ENCODE results near the gene ST8SIA4.

The ST8SIA4 gene

GRCh38 chr5:100772548-100772947 is 130.5 kb downstream of the ST8SIA4 start:
- no peaks in the 10 kb centered on the region for H3K27me3 ChIP-seq (ENCODE audit: control insufficient read depth in 1 of 2, insufficient read depth in 2 of 2, low read length in 2 of 2)

GRCh38 chr5:100772006-100772405 is 131.1 kb downstream of the ST8SIA4 start:
- Histone ChIP-seq H3K36me3 (ENCODE audit: insufficient read depth, low read length) (no peaks in the 10 kb centered on the region), H3K9ac (ENCODE audit: low read length) (no peak overlapping the region), H3K27ac (ENCODE audit: low read depth, low read length) (no peak overlapping the region), H3K27me3 (ENCODE audit: control insufficient read depth in 1 of 2, insufficient read depth in 2 of 2, low read length in 2 of 2) (no peaks in the 10 kb centered on the region), H3K9me3 (ENCODE audit: low read length) (no peaks in the 10 kb centered on the region), H3K4me3 (ENCODE audit: low read depth in 1 of 2, low read length in 2 of 2) (no peak overlapping the region), H3K4me1 (ENCODE audit: insufficient read depth, low read length) (no peaks in the 10 kb centered on the region)

More at GRCh38 chr5:100772548-100772947, 130.5 kb downstream of the ST8SIA4 start:
- H3K4me1 ChIP-seq (ENCODE audit: insufficient read depth, low read length), result no peaks in the 10 kb centered on the region
- H3K36me3 ChIP-seq (ENCODE audit: insufficient read depth, low read length), result no peaks in the 10 kb centered on the region
- no peak overlapping the region for H3K4me3 ChIP-seq (ENCODE audit: low read depth in 1 of 2, low read length in 2 of 2)
- no peaks in the 10 kb centered on the region for H3K9me3 ChIP-seq (ENCODE audit: low read length)
- no peak overlapping the region for H3K9ac ChIP-seq (ENCODE audit: low read length)
- no peak overlapping the region for H3K27ac ChIP-seq (ENCODE audit: low read depth, low read length)

DNA sequence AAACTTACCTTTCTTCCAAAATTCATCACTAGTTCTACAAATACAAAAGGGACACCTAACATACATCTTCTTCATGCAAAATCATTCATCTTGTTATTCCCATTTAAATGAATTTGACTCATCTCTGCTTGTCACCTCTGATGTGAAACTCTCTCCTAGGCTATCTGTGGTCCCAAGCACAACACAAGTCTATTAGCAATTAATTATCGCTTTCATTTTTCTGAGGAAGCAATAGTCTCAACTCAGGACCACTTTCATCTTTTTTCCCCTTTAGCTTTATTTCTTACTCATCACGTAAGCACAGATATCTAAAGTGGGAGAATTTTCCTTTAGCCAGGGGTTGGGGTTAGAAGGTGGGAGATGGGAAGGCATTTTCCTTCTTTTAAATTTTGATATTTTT is 131.9 kb downstream of the ST8SIA4 start:
- no peak overlapping the region for H3K27ac ChIP-seq (ENCODE audit: low read depth, low read length)
- no peaks in the 10 kb centered on the region for H3K27me3 ChIP-seq (ENCODE audit: control insufficient read depth in 1 of 2, insufficient read depth in 2 of 2, low read length in 2 of 2)
- no peaks in the 10 kb centered on the region for H3K36me3 ChIP-seq (ENCODE audit: insufficient read depth, low read length)

DNA sequence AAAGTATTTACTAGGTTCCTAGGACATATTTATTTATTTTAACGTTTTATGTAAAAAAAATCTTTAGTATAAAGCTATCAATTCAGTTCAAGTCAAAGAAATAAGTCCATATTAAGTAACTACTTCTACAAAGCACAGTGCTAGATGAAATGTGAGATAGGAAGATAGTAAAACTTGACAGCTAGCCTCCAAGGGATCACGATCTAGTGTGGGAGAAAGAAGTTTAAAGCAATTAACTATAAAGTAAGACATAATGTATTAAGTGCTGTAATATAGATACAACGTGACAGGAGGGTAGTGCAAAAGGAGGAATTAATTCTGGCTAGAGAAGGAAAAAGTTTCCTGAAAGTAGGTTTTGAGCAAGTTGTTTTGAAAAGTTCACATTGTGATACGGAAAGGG is 134.9 kb downstream of the ST8SIA4 start:
- H3K27me3 ChIP-seq (ENCODE audit: control insufficient read depth in 1 of 2, insufficient read depth in 2 of 2, low read length in 2 of 2), result no peaks in the 10 kb centered on the region
- no peak overlapping the region for H3K4me3 ChIP-seq (ENCODE audit: low read depth in 1 of 2, low read length in 2 of 2)
- no peak overlapping the region for H3K27ac ChIP-seq (ENCODE audit: low read depth, low read length)
- no peaks in the 10 kb centered on the region for H3K36me3 ChIP-seq (ENCODE audit: insufficient read depth, low read length)
- no peaks in the 10 kb centered on the region for H3K9me3 ChIP-seq (ENCODE audit: low read length)
- no peak overlapping the region for H3K9ac ChIP-seq (ENCODE audit: low read length)
- no peaks in the 10 kb centered on the region for H3K4me1 ChIP-seq (ENCODE audit: insufficient read depth, low read length)

More for the DNA sequence above, 131.9 kb downstream of the ST8SIA4 start:
- no peaks in the 10 kb centered on the region for H3K9me3 ChIP-seq (ENCODE audit: low read length)
- H3K4me3 ChIP-seq (ENCODE audit: low read depth in 1 of 2, low read length in 2 of 2), result no peak overlapping the region
- no peak overlapping the region for H3K9ac ChIP-seq (ENCODE audit: low read length)
- no peaks in the 10 kb centered on the region for H3K4me1 ChIP-seq (ENCODE audit: insufficient read depth, low read length)

DNA sequence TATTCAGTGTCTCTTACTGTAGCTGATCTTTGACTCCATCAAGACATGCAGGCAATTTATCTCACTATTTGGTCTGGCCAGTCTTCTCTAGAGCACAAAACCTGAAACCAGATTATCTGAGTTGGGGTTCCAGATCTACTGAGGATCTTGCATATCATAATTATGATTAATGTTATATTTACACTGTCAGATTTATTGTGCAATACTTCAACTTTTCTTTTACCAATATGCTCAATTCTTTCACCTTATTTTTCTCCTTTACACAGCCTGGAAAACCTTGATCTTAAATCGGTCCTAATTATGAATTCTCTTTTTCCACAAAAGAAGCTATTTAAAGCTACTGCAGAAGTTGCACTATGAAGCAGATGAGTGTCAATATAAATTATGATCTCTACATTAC is 140.1 kb downstream of the ST8SIA4 start:
- Histone ChIP-seq H3K4me1 (ENCODE audit: insufficient read depth, low read length) (no peaks in the 10 kb centered on the region), H3K36me3 (ENCODE audit: insufficient read depth, low read length) (no peaks in the 10 kb centered on the region), H3K9me3 (ENCODE audit: low read length) (no peaks in the 10 kb centered on the region), H3K9ac (ENCODE audit: low read length) (no peak overlapping the region), H3K27ac (ENCODE audit: low read depth, low read length) (no peak overlapping the region), H3K27me3 (ENCODE audit: control insufficient read depth in 1 of 2, insufficient read depth in 2 of 2, low read length in 2 of 2) (no peaks in the 10 kb centered on the region), H3K4me3 (ENCODE audit: low read depth in 1 of 2, low read length in 2 of 2) (no peak overlapping the region)

- Histone ChIP-seq H3K4me1 (ENCODE audit: insufficient read depth, low read length) (no peaks in the 10 kb centered on the region), H3K9me3 (ENCODE audit: low read length) (no peaks in the 10 kb centered on the region), H3K36me3 (ENCODE audit: insufficient read depth, low read length) (no peaks in the 10 kb centered on the region), H3K27me3 (ENCODE audit: control insufficient read depth in 1 of 2, insufficient read depth in 2 of 2, low read length in 2 of 2) (no peaks in the 10 kb centered on the region), H3K9ac (ENCODE audit: low read length) (no peak overlapping the region), H3K27ac (ENCODE audit: low read depth, low read length) (no peak overlapping the region), H3K4me3 (ENCODE audit: low read depth in 1 of 2, low read length in 2 of 2) (no peak overlapping the region)
Measured at GRCh38 chr5:100762108-100762507, 141.0 kb downstream of the ST8SIA4 start.

DNA sequence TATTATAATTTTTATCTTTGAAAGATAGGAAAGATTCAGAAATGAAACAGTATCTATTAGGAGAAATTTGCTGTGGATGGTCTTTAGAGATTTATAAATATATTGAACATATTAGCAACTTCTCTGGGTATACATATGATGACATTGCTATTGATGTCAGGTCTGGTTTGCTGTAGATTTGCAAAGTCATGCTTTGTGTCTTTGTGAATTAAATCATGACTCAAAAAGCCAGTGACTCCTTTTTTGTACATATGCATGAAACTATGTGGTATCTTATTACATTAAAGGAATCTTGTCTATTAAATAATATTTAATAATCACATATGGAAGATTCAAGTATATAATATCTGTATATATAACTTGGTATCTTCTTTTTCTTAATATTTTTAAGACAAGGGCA is 141.9 kb downstream of the ST8SIA4 start:
- H3K4me1 ChIP-seq (ENCODE audit: insufficient read depth, low read length), result no peaks in the 10 kb centered on the region
- H3K9ac ChIP-seq (ENCODE audit: low read length), result no peak overlapping the region
- H3K9me3 ChIP-seq (ENCODE audit: low read length), result no peaks in the 10 kb centered on the region
- no peaks in the 10 kb centered on the region for H3K36me3 ChIP-seq (ENCODE audit: insufficient read depth, low read length)
- no peaks in the 10 kb centered on the region for H3K27me3 ChIP-seq (ENCODE audit: control insufficient read depth in 1 of 2, insufficient read depth in 2 of 2, low read length in 2 of 2)
- H3K27ac ChIP-seq (ENCODE audit: low read depth, low read length), result no peak overlapping the region
- no peak overlapping the region for H3K4me3 ChIP-seq (ENCODE audit: low read depth in 1 of 2, low read length in 2 of 2)

DNA sequence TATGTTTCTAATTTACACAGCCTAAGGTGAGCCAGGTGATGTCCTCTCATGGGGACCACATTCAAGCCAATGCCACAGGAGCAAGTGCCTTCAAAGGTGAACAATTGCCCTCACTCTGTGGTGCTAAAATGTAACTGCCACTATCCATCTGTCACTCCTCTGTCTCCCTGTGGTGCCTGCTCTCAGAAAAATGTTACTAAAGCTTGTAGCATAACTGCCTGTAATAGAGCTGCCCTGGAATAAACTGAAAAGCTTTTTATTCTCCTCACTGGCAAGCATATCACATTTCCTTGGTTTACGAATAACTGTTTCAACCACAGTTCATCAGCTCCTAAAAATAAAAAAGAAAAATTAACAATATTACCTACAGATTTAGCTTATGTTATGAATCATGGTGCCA is 142.4 kb downstream of the ST8SIA4 start:
- H3K9me3 ChIP-seq (ENCODE audit: low read length), result no peaks in the 10 kb centered on the region
- H3K27ac ChIP-seq (ENCODE audit: low read depth, low read length), result no peak overlapping the region
- H3K36me3 ChIP-seq (ENCODE audit: insufficient read depth, low read length), result no peaks in the 10 kb centered on the region
- no peak overlapping the region for H3K4me3 ChIP-seq (ENCODE audit: low read depth in 1 of 2, low read length in 2 of 2)
- H3K27me3 ChIP-seq (ENCODE audit: control insufficient read depth in 1 of 2, insufficient read depth in 2 of 2, low read length in 2 of 2), result no peaks in the 10 kb centered on the region
- H3K4me1 ChIP-seq (ENCODE audit: insufficient read depth, low read length), result no peaks in the 10 kb centered on the region
- H3K9ac ChIP-seq (ENCODE audit: low read length), result no peak overlapping the region

DNA sequence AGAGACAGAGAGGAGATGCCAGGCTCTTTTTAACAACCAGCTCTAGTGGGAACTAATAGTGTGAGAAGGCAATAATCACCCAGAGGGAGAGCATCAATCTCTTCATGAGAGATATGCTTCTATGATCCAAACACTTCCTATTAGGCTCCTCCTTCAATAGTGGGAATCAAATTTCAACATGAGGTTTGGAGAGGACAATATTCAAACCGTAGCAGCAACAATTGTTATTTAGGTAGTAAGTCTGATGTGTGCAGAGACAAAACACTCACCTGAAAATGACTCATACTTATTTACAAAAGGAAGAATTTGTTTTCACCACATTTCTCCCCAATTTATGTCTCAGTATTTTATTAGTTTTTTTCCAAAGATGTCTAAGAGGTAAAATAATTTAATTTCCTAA is 144.3 kb downstream of the ST8SIA4 start:
- Histone ChIP-seq H3K36me3 (ENCODE audit: insufficient read depth, low read length) (no peaks in the 10 kb centered on the region), H3K27ac (ENCODE audit: low read depth, low read length) (no peak overlapping the region), H3K4me1 (ENCODE audit: insufficient read depth, low read length) (no peaks in the 10 kb centered on the region), H3K9ac (ENCODE audit: low read length) (no peak overlapping the region), H3K4me3 (ENCODE audit: low read depth in 1 of 2, low read length in 2 of 2) (no peak overlapping the region), H3K9me3 (ENCODE audit: low read length) (no peaks in the 10 kb centered on the region), H3K27me3 (ENCODE audit: control insufficient read depth in 1 of 2, insufficient read depth in 2 of 2, low read length in 2 of 2) (no peaks in the 10 kb centered on the region)

DNA sequence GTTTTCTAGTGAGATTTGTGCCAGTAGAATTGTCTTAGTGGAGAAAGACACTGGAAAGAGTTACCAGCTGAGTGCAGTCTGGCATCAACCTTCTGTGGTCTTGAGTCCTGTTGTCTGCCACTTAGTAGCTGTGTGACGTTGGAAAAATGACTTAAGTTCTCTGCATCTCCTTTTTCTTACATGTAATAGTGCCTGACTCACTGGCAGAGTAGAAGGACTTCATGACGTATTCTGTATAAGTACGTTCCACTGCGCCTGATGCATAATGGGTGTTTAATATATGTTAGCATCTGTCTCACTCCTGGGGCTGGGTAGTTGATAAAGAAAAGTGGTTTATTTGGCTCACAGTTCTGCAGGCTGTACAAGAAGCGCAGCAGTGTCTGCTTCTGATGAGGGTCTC is 144.8 kb downstream of the ST8SIA4 start:
- Histone ChIP-seq H3K9me3 (ENCODE audit: low read length) (no peaks in the 10 kb centered on the region), H3K36me3 (ENCODE audit: insufficient read depth, low read length) (no peaks in the 10 kb centered on the region), H3K4me3 (ENCODE audit: low read depth in 1 of 2, low read length in 2 of 2) (no peak overlapping the region), H3K27ac (ENCODE audit: low read depth, low read length) (no peak overlapping the region), H3K27me3 (ENCODE audit: control insufficient read depth in 1 of 2, insufficient read depth in 2 of 2, low read length in 2 of 2) (no peaks in the 10 kb centered on the region), H3K4me1 (ENCODE audit: insufficient read depth, low read length) (no peaks in the 10 kb centered on the region), H3K9ac (ENCODE audit: low read length) (no peak overlapping the region)

- Histone ChIP-seq H3K36me3 (ENCODE audit: insufficient read depth, low read length) (no peaks in the 10 kb centered on the region), H3K27me3 (ENCODE audit: control insufficient read depth in 1 of 2, insufficient read depth in 2 of 2, low read length in 2 of 2) (no peaks in the 10 kb centered on the region), H3K4me1 (ENCODE audit: insufficient read depth, low read length) (no peaks in the 10 kb centered on the region), H3K9me3 (ENCODE audit: low read length) (no peaks in the 10 kb centered on the region), H3K4me3 (ENCODE audit: low read depth in 1 of 2, low read length in 2 of 2) (no peak overlapping the region), H3K27ac (ENCODE audit: low read depth, low read length) (no peak overlapping the region), H3K9ac (ENCODE audit: low read length) (no peak overlapping the region)
Measured at GRCh38 chr5:100757618-100758017, 145.5 kb downstream of the ST8SIA4 start.

Data from muscle layer of colon (tissue), 2 donors.